Pancreas (tissue), 10 donors: ENCODE measurements around the gene COL13A1. TPM values are rescaled to one million over a fixed set of nuclear protein-coding genes. Genes with fewer than 3 reads are reported as not detected.

Experiments used
- ATAC-seq, 4 donors: fragments of 200-7000 bp; cut with Tn5 transposase; one replicate each; pipeline versions ENCODE4 v1.8.0 to v1.9.1; 2020; ENCODE audit warnings: mild to moderate bottlenecking in 4 of 4, moderate library complexity in 4 of 4
- DNase-seq, 6 donors: peaks; one replicate each; pipeline ENCODE4 v3.0.0-alpha.2; 2020
- FAIRE-seq: peaks from 2 replicates; lab custom pipeline; 2012; peaks lifted over from hg19 to GRCh38; lab: Jason Lieb, UNC
- H3K27ac ChIP-seq, 4 donors: fragments of 200-600 bp; sonication (generic); 1 replicate in 3 of 4; 2 replicates in 1 of 4; pipeline versions ENCODE4 v1.5.0 to v1.8.0; 2020
- H3K27me3 ChIP-seq, 4 donors: fragments of 200-600 bp; one replicate each; pipeline ENCODE4 v1.8.0; 2021
- H3K36me3 ChIP-seq, 3 donors: fragments of 200-600 bp; sonication (generic) in 1 of 3; one replicate each; pipeline versions ENCODE4 v1.5.0 to v1.8.0; 2020 to 2021
- H3K4me1 ChIP-seq, 3 donors: fragments of 200-600 bp; one replicate each; pipeline ENCODE4 v1.8.0; 2021
- H3K4me3 ChIP-seq, 4 donors: fragments of 200-600 bp; sonication (generic) in 2 of 4; one replicate each; pipeline versions ENCODE4 v1.5.0 to v1.8.0; 2020 to 2021
- H3K9me3 ChIP-seq, 4 donors: fragments of 200-600 bp; one replicate each; pipeline ENCODE4 v1.8.0; 2021
- CTCF ChIP-seq, 4 donors: fragments of 200-600 bp; sonication (generic) in 3 of 4; IDR thresholded peaks; one replicate each; pipeline versions ENCODE4 v1.5.0 to v1.8.0; 2021; ENCODE audit warnings: antibody characterized with exemption in 4 of 4
- WGBS, 2 donors: extraction: QIAGEN DNeasy Blood & Tissue Kit; methylation state at CpG; one replicate each; pipeline ENCODE4 v1.1.7; 2013; 5-methylcytosine and 5-hydroxymethylcytosine counted together
- intact Hi-C, 3 donors: fragments of 100-400 bp; cut with DNase I; formaldehyde crosslinking; loops; one replicate each; pipeline versions ENCODE4 v1.11.1 to v1.14.2; 2022
- polyA plus RNA-seq, 2 donors: library from polyadenylated mRNA; stranded (reverse); fragments of 200-250 nt; gene quantifications; one replicate each; pipeline ENCODE4 v1.2.3, GENCODE V29; 2013
- total RNA-seq, 6 donors: library from RNA; stranded (reverse); fragmentation: NEBNext Ultra II Directional in 4 of 6; extraction: Animal tissue kit (Norgen Biotek cat#: 25700) in 4 of 6; gene quantifications; one replicate each; pipeline versions ENCODE4 v1.2.1 to v1.2.4, GENCODE V29; 2021 to 2023
- donor health status: healthy with polysubstance abuse.
- donor health status: DM: no; HTN: no; CAD: no; lungs with moderate emphysema.
- donor health status: DM: no; HTN: no; CAD: no.
- donor health status: control.
- donor health status: control.
- donor health status: Bipolar disorder and iron deficiency.
- donor health status: DM: yes; HTN: yes; CAD: no.
- donor health status: DM: no; HTN: no; CAD: no.
- donor health status: DM: no; HTN: no; CAD: no.
- donor health status: DM: yes; HTN: yes; CAD: no.

Gene COL13A1
- 1 to 10 TPM in 1 of 6 donors, under 1 TPM in 5; 0.35 to 1.1 (median 0.84) TPM for total RNA-seq
- polyA plus RNA-seq, result 10 to 100 TPM in 1 of 2 donors, 1 to 10 TPM in 1; 2.2 to 11.7 TPM

DNA sequence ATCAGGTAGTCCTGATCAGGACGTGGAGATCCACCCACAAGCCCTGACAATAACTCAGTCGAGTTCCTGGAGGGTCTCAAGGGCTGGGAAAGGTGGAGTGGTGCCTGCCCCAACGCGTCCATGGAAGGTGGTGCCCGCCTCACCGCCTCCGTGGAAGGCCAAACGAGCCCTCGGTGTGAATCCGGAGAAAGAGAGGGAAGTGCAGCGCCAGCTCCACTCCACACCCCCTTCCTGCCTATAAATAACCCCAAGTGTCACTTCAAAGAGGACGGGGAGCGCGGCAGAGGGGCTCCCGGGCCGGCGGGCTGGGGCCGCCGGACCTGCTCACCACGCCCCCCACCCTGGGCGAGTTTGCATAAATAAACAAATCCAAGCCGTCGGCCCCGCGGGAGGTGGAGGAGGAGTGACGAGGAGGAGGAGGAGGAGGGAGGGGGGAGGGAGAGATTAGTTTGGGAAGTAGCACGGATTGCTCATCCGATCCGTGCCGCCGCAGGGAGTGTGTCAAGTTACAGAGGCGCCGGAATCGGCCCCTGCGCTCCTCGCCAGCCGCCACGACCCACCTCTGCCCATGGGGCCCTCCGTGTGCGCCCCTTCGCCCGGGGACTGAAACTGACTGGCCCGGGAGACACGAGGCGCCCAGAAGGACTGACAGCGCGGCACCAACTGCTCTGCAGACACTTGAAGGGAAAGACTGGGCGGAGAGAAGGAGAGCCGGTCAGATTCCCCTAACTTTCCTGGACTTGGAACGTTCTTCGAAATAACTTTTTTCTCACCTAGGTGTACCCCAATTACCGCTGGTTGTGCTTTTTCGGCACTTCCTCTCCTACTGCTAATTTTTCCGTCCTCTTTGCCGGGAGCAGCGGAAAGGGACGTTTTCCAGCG, at the start of gene COL13A1:
Gene COL13A1 (plus strand): TSS at position 473 of the 882 bp plus-strand sequence. CDS start 518 bp downstream, outside the sequence.
- no peak within 1 kb of the TSS for H3K27ac ChIP-seq
- ATAC-seq (peak; percentile 27 to 52 (median 33)), FAIRE-seq (no peak), DNase-seq (peak in 4 of 6 donors; percentile 20 to 67 (median 34))
- H3K9me3 ChIP-seq, result no peaks in the 10 kb centered on the region
- peaks cover 4 to 10% (median 8%) of the 10 kb centered on the region in 3 donors for H3K4me1 ChIP-seq
- peaks cover 0 to 9% (median 4%) of the 10 kb centered on the region in 4 donors for H3K27me3 ChIP-seq
- WGBS, 2 donors, result 1 to 2% methylated on average over 52 to 58 of the region's 58 CpGs
- intact Hi-C loops, result no loop called here
- H3K36me3 ChIP-seq, result no peaks in the 10 kb centered on the region
- TF ChIP-seq CTCF (IDR thresholded peaks at IDR 0.05), result no peak
- peak within 1 kb of the TSS; percentile 26 to 46 (median 34) for H3K4me3 ChIP-seq

DNA sequence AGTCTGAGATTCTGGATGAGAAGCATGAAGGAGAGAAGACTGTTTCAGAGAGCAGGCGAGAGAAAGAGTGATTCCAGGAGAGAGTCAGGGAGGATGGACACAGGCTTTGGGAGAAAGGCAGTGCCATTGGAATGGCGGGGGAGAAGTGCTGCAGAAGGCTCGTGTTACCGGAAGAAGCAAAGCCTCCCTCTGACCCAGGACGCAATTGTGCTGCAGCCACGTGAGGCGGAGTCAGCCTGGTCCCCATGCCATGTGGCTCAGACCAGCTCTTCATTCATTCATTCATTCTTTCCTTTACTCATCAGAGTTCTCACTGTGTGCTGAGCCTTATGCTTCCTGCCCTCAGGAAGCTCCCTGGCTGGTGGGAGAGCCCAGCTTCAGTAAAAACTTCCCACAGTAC, 49.2 kb upstream of the COL13A1 start:
- intact Hi-C loops, result no loop called here
- Histone ChIP-seq H3K4me1 (no peaks in the 10 kb centered on the region), H3K4me3 (no peak overlapping the region), H3K36me3 (no peaks in the 10 kb centered on the region), H3K27ac (no peak overlapping the region), H3K9me3 (no peaks in the 10 kb centered on the region), H3K27me3 (no peaks in the 10 kb centered on the region)
- 67 to 80% methylated on average over 7 of the region's 7 CpGs for WGBS, 2 donors
- DNase-seq (no peak), FAIRE-seq (no peak), ATAC-seq (no peak)
- TF ChIP-seq CTCF (IDR thresholded peaks at IDR 0.05), result no peak

- ATAC-seq, result no peak
- no peak for FAIRE-seq
- no peak for DNase-seq
- no peak for TF ChIP-seq CTCF (IDR thresholded peaks at IDR 0.05)
- WGBS, 2 donors, result 79 to 90% methylated on average over 1 of the region's 1 CpG
- Histone ChIP-seq H3K27me3 (no peaks in the 10 kb centered on the region), H3K9me3 (no peaks in the 10 kb centered on the region), H3K4me1 (no peaks in the 10 kb centered on the region), H3K36me3 (no peaks in the 10 kb centered on the region), H3K27ac (no peak overlapping the region), H3K4me3 (no peak overlapping the region)
- intact Hi-C loops, result no loop called here
Measured at GRCh38 chr10:69756279-69756678, 45.4 kb upstream of the COL13A1 start.

DNA sequence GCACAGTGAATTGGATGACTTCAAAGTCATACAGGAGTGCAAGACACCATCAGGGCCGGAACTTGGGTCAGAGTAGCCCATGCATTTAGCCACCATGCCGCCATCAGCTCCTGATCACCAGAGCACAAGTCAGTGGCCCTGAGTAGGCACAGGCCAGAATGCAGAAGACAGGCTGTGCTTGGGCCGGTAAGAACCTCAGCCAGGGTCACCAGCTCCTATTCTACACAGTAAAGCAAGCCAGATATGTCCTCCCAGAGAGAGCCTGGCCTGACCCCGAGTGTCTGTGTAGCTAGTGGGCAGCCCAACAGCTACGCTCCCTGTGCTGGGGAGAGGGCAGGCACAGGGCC, 44.5 kb upstream of the COL13A1 start:
- DNase-seq, result no peak
- intact Hi-C loops, result no loop called here
- Histone ChIP-seq H3K27ac (no peak overlapping the region), H3K36me3 (no peaks in the 10 kb centered on the region), H3K4me3 (no peak overlapping the region), H3K27me3 (no peaks in the 10 kb centered on the region), H3K4me1 (no peaks in the 10 kb centered on the region), H3K9me3 (no peaks in the 10 kb centered on the region)
- 78 to 81% methylated on average over 5 of the region's 5 CpGs for WGBS, 2 donors
- no peak for ATAC-seq
- TF ChIP-seq CTCF (IDR thresholded peaks at IDR 0.05), result no peak
- no peak for FAIRE-seq
